ENCODE measurements around the gene FKBP7. TPM values are rescaled to one million over a fixed set of nuclear protein-coding genes. Genes with fewer than 3 reads are reported as not detected.
A peak's percentile ranks its signal among the peaks of the same experiment; 100 is the strongest.

The FKBP7 gene
- total RNA-seq, 1 donor from 2014 or later: 2.9 TPM

GRCh38 chr2:178457390-178457886 lies 21.0 kb downstream of the FKBP7 start:
- Mint-ChIP-seq H3K27me3 (ENCODE audit: insufficient read depth) (peaks cover 4% of the 10 kb centered on the region), H3K9me3 (no peaks in the 10 kb centered on the region), H3K4me1 (ENCODE audit: low read depth) (peaks cover 1% of the 10 kb centered on the region), H3K36me3 (ENCODE audit: low read depth) (no peaks in the 10 kb centered on the region), H3K27ac (no peak overlapping the region), H3K4me3 (no peak overlapping the region)
- no peak for DNase-seq (ENCODE audit: low spot score)
- intact Hi-C loops (cut with micrococcal nuclease): no loop called here

- H3K27ac Mint-ChIP-seq: no peak overlapping the region
- H3K4me1 Mint-ChIP-seq (ENCODE audit: low read depth): peaks cover 11% of the 10 kb centered on the region
- DNase-seq (ENCODE audit: low spot score): no peak
- peaks cover 4% of the 10 kb centered on the region for H3K27me3 Mint-ChIP-seq (ENCODE audit: insufficient read depth)
- no peaks in the 10 kb centered on the region for H3K9me3 Mint-ChIP-seq
- intact Hi-C loops (cut with micrococcal nuclease): no loop called here
- H3K4me3 Mint-ChIP-seq: no peak overlapping the region
- no peaks in the 10 kb centered on the region for H3K36me3 Mint-ChIP-seq (ENCODE audit: low read depth)
These were observed 22.5 kb downstream of the FKBP7 start for GRCh38 chr2:178455947-178456346.

- Mint-ChIP-seq H3K9me3 (no peaks in the 10 kb centered on the region), H3K4me3 (no peak overlapping the region), H3K4me1 (ENCODE audit: low read depth) (peaks cover 33% of the 10 kb centered on the region), H3K27ac (no peak overlapping the region), H3K36me3 (ENCODE audit: low read depth) (peaks cover 13% of the 10 kb centered on the region), H3K27me3 (ENCODE audit: insufficient read depth) (peaks cover 3% of the 10 kb centered on the region)
- DNase-seq (ENCODE audit: low spot score): no peak
- intact Hi-C loops (cut with micrococcal nuclease): loop anchor here (5.0 kb wide), 1 partner anchor 579 kb away; no protein-coding TSS in a partner anchor
These were observed 25.5 kb downstream of the FKBP7 start for GRCh38 chr2:178452870-178453269.

GRCh38 chr2:178452334-178452733 lies 26.1 kb downstream of the FKBP7 start:
- DNase-seq (ENCODE audit: low spot score): no peak
- H3K27me3 Mint-ChIP-seq (ENCODE audit: insufficient read depth): peaks cover 3% of the 10 kb centered on the region
- peaks cover 14% of the 10 kb centered on the region for H3K36me3 Mint-ChIP-seq (ENCODE audit: low read depth)
- H3K27ac Mint-ChIP-seq: peak overlapping the region; percentile 31
- H3K4me3 Mint-ChIP-seq: peak overlapping the region; percentile 91
- H3K4me1 Mint-ChIP-seq (ENCODE audit: low read depth): peaks cover 35% of the 10 kb centered on the region
- intact Hi-C loops (cut with micrococcal nuclease): loop anchor here (5.0 kb wide), 1 partner anchor 580 kb away; no protein-coding TSS in a partner anchor
- H3K9me3 Mint-ChIP-seq: no peaks in the 10 kb centered on the region

- Mint-ChIP-seq H3K4me1 (ENCODE audit: low read depth) (peaks cover 35% of the 10 kb centered on the region), H3K27me3 (ENCODE audit: insufficient read depth) (peaks cover 3% of the 10 kb centered on the region), H3K9me3 (no peaks in the 10 kb centered on the region), H3K36me3 (ENCODE audit: low read depth) (peaks cover 20% of the 10 kb centered on the region), H3K27ac (peak within 1 kb of the TSS; percentile 95), H3K4me3 (peak within 1 kb of the TSS; percentile 91)
- intact Hi-C loops (cut with micrococcal nuclease): loop anchor here (1.0 to 5.0 kb wide), 9 partner anchors 27 to 898 kb away; partner anchors contain the start of genes FKBP7 and OSBPL6
- DNase-seq (ENCODE audit: low spot score): peak; percentile 97
These were observed 27.4 kb downstream of the FKBP7 start, which contains the start of the genes PJVK and PRKRA for GRCh38 chr2:178450774-178451525. Gene PJVK (plus strand): TSS chr2:178451378. CDS start chr2:178453410, 2,032 bp downstream. Gene PRKRA (minus strand): TSS chr2:178451175. CDS start chr2:178451030, 145 bp downstream.

- H3K4me1 Mint-ChIP-seq (ENCODE audit: low read depth): peaks cover 35% of the 10 kb centered on the region
- peak overlapping the region; percentile 90 for H3K27ac Mint-ChIP-seq
- intact Hi-C loops (cut with micrococcal nuclease): loop anchor here (1.0 to 5.0 kb wide), 6 partner anchors 36 to 898 kb away; a partner anchor contains a TSS
- no peaks in the 10 kb centered on the region for H3K9me3 Mint-ChIP-seq
- peaks cover 20% of the 10 kb centered on the region for H3K36me3 Mint-ChIP-seq (ENCODE audit: low read depth)
- H3K27me3 Mint-ChIP-seq (ENCODE audit: insufficient read depth): peaks cover 3% of the 10 kb centered on the region
- no peak for DNase-seq (ENCODE audit: low spot score)
- H3K4me3 Mint-ChIP-seq: peak overlapping the region; percentile 87
These were observed 28.0 kb downstream of the FKBP7 start for GRCh38 chr2:178450524-178450773.

GRCh38 chr2:178449700-178450523 lies 28.5 kb downstream of the FKBP7 start:
- H3K4me3 Mint-ChIP-seq: peak overlapping the region; percentile 87
- peak overlapping the region; percentile 90 for H3K27ac Mint-ChIP-seq
- H3K4me1 Mint-ChIP-seq (ENCODE audit: low read depth): peaks cover 35% of the 10 kb centered on the region
- H3K27me3 Mint-ChIP-seq (ENCODE audit: insufficient read depth): peaks cover 3% of the 10 kb centered on the region
- intact Hi-C loops (cut with micrococcal nuclease): loop anchor here (1.0 to 5.0 kb wide), 6 partner anchors 36 to 897 kb away; a partner anchor contains a TSS
- H3K36me3 Mint-ChIP-seq (ENCODE audit: low read depth): peaks cover 25% of the 10 kb centered on the region
- no peak for DNase-seq (ENCODE audit: low spot score)
- no peaks in the 10 kb centered on the region for H3K9me3 Mint-ChIP-seq

GRCh38 chr2:178448968-178449661 lies 29.3 kb downstream of the FKBP7 start:
- peaks cover 40% of the 10 kb centered on the region for H3K4me1 Mint-ChIP-seq (ENCODE audit: low read depth)
- intact Hi-C loops (cut with micrococcal nuclease): no loop called here

GRCh38 chr2:178441426-178441825 lies 37.0 kb downstream of the FKBP7 start:
- no peak for DNase-seq (ENCODE audit: low spot score)
- peaks cover 41% of the 10 kb centered on the region for H3K36me3 Mint-ChIP-seq (ENCODE audit: low read depth)
- no peak overlapping the region for H3K27ac Mint-ChIP-seq
- H3K27me3 Mint-ChIP-seq (ENCODE audit: insufficient read depth): no peaks in the 10 kb centered on the region
- H3K9me3 Mint-ChIP-seq: no peaks in the 10 kb centered on the region
- intact Hi-C loops (cut with micrococcal nuclease): no loop called here
- no peak overlapping the region for H3K4me3 Mint-ChIP-seq
- peaks cover 5% of the 10 kb centered on the region for H3K4me1 Mint-ChIP-seq (ENCODE audit: low read depth)

More at GRCh38 chr2:178448968-178449661, 29.3 kb downstream of the FKBP7 start:
- DNase-seq (ENCODE audit: low spot score): no peak
- H3K36me3 Mint-ChIP-seq (ENCODE audit: low read depth): peaks cover 29% of the 10 kb centered on the region
- H3K4me3 Mint-ChIP-seq: peak overlapping the region; percentile 87
- no peaks in the 10 kb centered on the region for H3K9me3 Mint-ChIP-seq
- no peak overlapping the region for H3K27ac Mint-ChIP-seq
- no peaks in the 10 kb centered on the region for H3K27me3 Mint-ChIP-seq (ENCODE audit: insufficient read depth)

GRCh38 chr2:178436662-178437061 lies 41.7 kb downstream of the FKBP7 start:
- Mint-ChIP-seq H3K9me3 (no peaks in the 10 kb centered on the region), H3K4me3 (no peak overlapping the region), H3K36me3 (ENCODE audit: low read depth) (peaks cover 47% of the 10 kb centered on the region), H3K27ac (no peak overlapping the region), H3K27me3 (ENCODE audit: insufficient read depth) (peaks cover 1% of the 10 kb centered on the region), H3K4me1 (ENCODE audit: low read depth) (no peaks in the 10 kb centered on the region)
- DNase-seq (ENCODE audit: low spot score): no peak
- intact Hi-C loops (cut with micrococcal nuclease): no loop called here

GRCh38 chr2:178429336-178429735 lies 49.1 kb downstream of the FKBP7 start:
- Mint-ChIP-seq H3K4me3 (no peak overlapping the region), H3K27ac (no peak overlapping the region), H3K36me3 (ENCODE audit: low read depth) (peaks cover 62% of the 10 kb centered on the region), H3K4me1 (ENCODE audit: low read depth) (peaks cover 4% of the 10 kb centered on the region), H3K9me3 (peaks cover 19% of the 10 kb centered on the region), H3K27me3 (ENCODE audit: insufficient read depth) (peaks cover 3% of the 10 kb centered on the region)
- DNase-seq (ENCODE audit: low spot score): no peak
- intact Hi-C loops (cut with micrococcal nuclease): no loop called here

- intact Hi-C loops (cut with micrococcal nuclease): no loop called here
- peaks cover 20% of the 10 kb centered on the region for H3K9me3 Mint-ChIP-seq
These were observed 50.0 kb downstream of the FKBP7 start for GRCh38 chr2:178428396-178428806.

More at GRCh38 chr2:178428396-178428806, 50.0 kb downstream of the FKBP7 start:
- H3K27ac Mint-ChIP-seq: no peak overlapping the region
- peaks cover 3% of the 10 kb centered on the region for H3K27me3 Mint-ChIP-seq (ENCODE audit: insufficient read depth)
- H3K36me3 Mint-ChIP-seq (ENCODE audit: low read depth): peaks cover 68% of the 10 kb centered on the region
- no peak for DNase-seq (ENCODE audit: low spot score)
- peaks cover 4% of the 10 kb centered on the region for H3K4me1 Mint-ChIP-seq (ENCODE audit: low read depth)
- H3K4me3 Mint-ChIP-seq: no peak overlapping the region
